Tibial nerve (tissue), 4 donors: ENCODE results near the gene LIMS1. TPM values are rescaled to one million over a fixed set of nuclear protein-coding genes. Genes with fewer than 3 reads are reported as not detected.
"Not testable (repeated sequence)": the region's sequence is repeated elsewhere in the genome, so short reads cannot be mapped to it uniquely, and the experiment has no call there.

Source experiments
- DNase-seq, 2 donors: peaks; one replicate each; pipeline ENCODE4 v3.0.0-alpha.2; 2019; ENCODE audit warnings: low spot score in 2 of 2
- H3K27ac ChIP-seq, 4 donors: fragments of 200-600 bp; sonication (generic) in 3 of 4; one replicate each; pipeline ENCODE4 v1.5.1; 2017 to 2019; ENCODE audit warnings: mild to moderate bottlenecking in 1 of 4
- H3K27me3 ChIP-seq, 2 donors: fragments of 200-600 bp; sonication (generic) in 1 of 2; one replicate each; pipeline versions ENCODE4 v1.5.1 to v1.6.0; 2017 to 2019
- H3K36me3 ChIP-seq, 3 donors: fragments of 200-600 bp; sonication (generic); one replicate each; pipeline ENCODE4 v1.5.1; 2018 to 2019
- H3K4me1 ChIP-seq, 4 donors: fragments of 200-600 bp; sonication (generic) in 3 of 4; one replicate each; pipeline ENCODE4 v1.5.1; 2017 to 2019
- H3K4me3 ChIP-seq, 4 donors: fragments of 200-600 bp; sonication (generic) in 3 of 4; one replicate each; pipeline ENCODE4 v1.5.1; 2017 to 2019; ENCODE audit warnings: mild to moderate bottlenecking in 1 of 4, moderate library complexity in 1 of 4
- H3K9me3 ChIP-seq, 4 donors: fragments of 200-600 bp; sonication (generic) in 3 of 4; one replicate each; pipeline ENCODE4 v1.5.1; 2017 to 2019
- CTCF ChIP-seq, 5 experiments: fragments of 200-600 bp in 3 of 5; fragments of 450-650 bp in 2 of 5; sonication (generic) in 3 of 5; IDR thresholded peaks; one replicate each; pipeline ENCODE4 v1.5.1; 2016 to 2019; ENCODE audit warnings: antibody characterized with exemption in 5 of 5, mild to moderate bottlenecking in 3 of 5, moderate library complexity in 2 of 5
- EP300 ChIP-seq, 2 donors: sonication (generic); formaldehyde crosslinking; IDR thresholded peaks; one replicate each; pipeline ENCODE4 v1.6.1; 2017; ENCODE audit warnings: antibody characterized with exemption in 2 of 2, mild to moderate bottlenecking in 1 of 2
- POLR2A ChIP-seq, 2 donors: fragments of 450-650 bp; IDR thresholded peaks; one replicate each; pipeline ENCODE4 v1.6.1; 2017; ENCODE audit warnings: antibody characterized with exemption in 2 of 2, mild to moderate bottlenecking in 2 of 2, moderate library complexity in 2 of 2
- WGBS, 2 donors: methylation state at CpG; one replicate each; pipeline ENCODE4 v1.1.5; 2018; 5-methylcytosine and 5-hydroxymethylcytosine counted together
- total RNA-seq, 4 donors: library from RNA; depleted of rRNA; stranded (reverse); fragments of >200 nt; gene quantifications; one replicate each; pipeline ENCODE4 v1.1.0, GENCODE V29; 2016

LIMS1 gene
- total RNA-seq, 4 donors from 2014 or later: 33.7 to 86.3 (median 49.2) TPM

- TF ChIP-seq EP300 (IDR thresholded peaks at IDR 0.05): peak in 1 of 2 donors; percentile 65
- WGBS, 2 donors: 51 to 57% methylated on average over 4 of the region's 4 CpGs
- not testable (repeated sequence) for H3K4me3 ChIP-seq, H3K27ac ChIP-seq, H3K4me1 ChIP-seq, H3K9me3 ChIP-seq, DNase-seq, H3K27me3 ChIP-seq
- peaks cover 0 to 22% (median 0%) of the 10 kb centered on the region in 3 donors for H3K36me3 ChIP-seq
These were observed 144.0 kb downstream of the LIMS1 start for GRCh38 chr2:108678198-108678651.

- H3K4me1 ChIP-seq, H3K9me3 ChIP-seq, DNase-seq, H3K27me3 ChIP-seq, H3K4me3 ChIP-seq, H3K27ac ChIP-seq: not testable (repeated sequence)
- H3K36me3 ChIP-seq: peaks cover 0 to 25% (median 0%) of the 10 kb centered on the region in 3 donors
- 40 to 69% methylated on average over 2 of the region's 2 CpGs for WGBS, 2 donors
These were observed 146.5 kb downstream of the LIMS1 start for GRCh38 chr2:108680805-108681204.

GRCh38 chr2:108688818-108689756 is 154.8 kb downstream of the LIMS1 start:
- H3K9me3 ChIP-seq, H3K27ac ChIP-seq, H3K4me3 ChIP-seq, H3K27me3 ChIP-seq, DNase-seq, H3K4me1 ChIP-seq: not testable (repeated sequence)
- 84 to 93% methylated on average over 6 to 10 of the region's 15 CpGs for WGBS, 2 donors
- H3K36me3 ChIP-seq: peaks cover 0 to 21% (median 0%) of the 10 kb centered on the region in 3 donors

- H3K27ac ChIP-seq, H3K4me1 ChIP-seq, H3K9me3 ChIP-seq, DNase-seq, H3K27me3 ChIP-seq, H3K4me3 ChIP-seq: not testable (repeated sequence)
- no CpG with 5 or more reads among the region's 1 CpG for WGBS, 2 donors
- H3K36me3 ChIP-seq: peaks cover 0 to 12% (median 0%) of the 10 kb centered on the region in 3 donors
These were observed 155.7 kb downstream of the LIMS1 start for GRCh38 chr2:108690001-108690400.

- Histone ChIP-seq H3K9me3 (no peaks in the 10 kb centered on the region), H3K36me3 (peaks cover 0 to under 1% (median 0%) of the 10 kb centered on the region in 3 donors), H3K27ac (no peak overlapping the region), H3K4me3 (no peak overlapping the region), H3K4me1 (no peaks in the 10 kb centered on the region), H3K27me3 (no peaks in the 10 kb centered on the region)
- no peak for DNase-seq
- WGBS, 2 donors: 94 to 95% methylated on average over 7 of the region's 7 CpGs
- TF ChIP-seq EP300 (IDR thresholded peaks at IDR 0.05): no peak
- TF ChIP-seq POLR2A (IDR thresholded peaks at IDR 0.05): no peak
- TF ChIP-seq CTCF (IDR thresholded peaks at IDR 0.05): no peak
These were observed 157.2 kb downstream of the LIMS1 start for GRCh38 chr2:108691447-108691846.

- 63 to 67% methylated on average over 3 of the region's 3 CpGs for WGBS, 2 donors
- no peaks in the 10 kb centered on the region for H3K27me3 ChIP-seq
- no peaks in the 10 kb centered on the region for H3K4me1 ChIP-seq
- TF ChIP-seq CTCF (IDR thresholded peaks at IDR 0.05): no peak
- no peak for TF ChIP-seq EP300 (IDR thresholded peaks at IDR 0.05)
- no peak for TF ChIP-seq POLR2A (IDR thresholded peaks at IDR 0.05)
- H3K36me3 ChIP-seq: no peaks in the 10 kb centered on the region
- peaks cover 0 to 3% (median 0%) of the 10 kb centered on the region in 4 donors for H3K9me3 ChIP-seq
- H3K4me3 ChIP-seq: no peak overlapping the region
- no peak overlapping the region for H3K27ac ChIP-seq
- no peak for DNase-seq
These were observed 166.9 kb downstream of the LIMS1 start for GRCh38 chr2:108701208-108701607.

GRCh38 chr2:108701806-108702205 is 167.5 kb downstream of the LIMS1 start:
- WGBS, 2 donors: 73 to 82% methylated on average over 2 of the region's 2 CpGs
- no peaks in the 10 kb centered on the region for H3K36me3 ChIP-seq
- TF ChIP-seq CTCF (IDR thresholded peaks at IDR 0.05): no peak
- no peak for TF ChIP-seq POLR2A (IDR thresholded peaks at IDR 0.05)
- TF ChIP-seq EP300 (IDR thresholded peaks at IDR 0.05): no peak

More at GRCh38 chr2:108701806-108702205, 167.5 kb downstream of the LIMS1 start:
- Histone ChIP-seq H3K9me3 (peaks cover 0 to 9% (median 0%) of the 10 kb centered on the region in 4 donors), H3K4me3 (no peak overlapping the region), H3K4me1 (no peaks in the 10 kb centered on the region), H3K27ac (no peak overlapping the region), H3K27me3 (no peaks in the 10 kb centered on the region)
- DNase-seq: no peak
